Lung (tissue), 12 donors: ENCODE data around the gene PAM. TPM values are rescaled to one million over a fixed set of nuclear protein-coding genes. Genes with fewer than 3 reads are reported as not detected.

Experiments
- ATAC-seq: fragments of 200-7000 bp; cut with Tn5 transposase; one replicate; pipeline ENCODE4 v1.9.1; 2020; ENCODE audit warnings: moderate number of reproducible peaks; ENCODE audit not compliant: insufficient read depth, low FRiP score
- DNase-seq, 3 donors: peaks; one replicate each; pipeline ENCODE4 v3.0.0-alpha.2; 2013 to 2017
- H3K27ac ChIP-seq, 2 donors: one replicate each; pipeline ENCODE4 v1.5.1; 2013; ENCODE audit warnings: mild to moderate bottlenecking in 2 of 2, moderate library complexity in 2 of 2, control low read depth in 1 of 2, inconsistent platforms in 1 of 2, low read depth in 1 of 2, low read length in 1 of 2
- H3K27me3 ChIP-seq, 3 donors: one replicate each; pipeline ENCODE4 v1.5.1; 2013; ENCODE audit warnings: low read length in 2 of 3; ENCODE audit not compliant: control insufficient read depth in 3 of 3, insufficient read depth in 3 of 3
- H3K36me3 ChIP-seq, 4 donors: one replicate each; pipeline ENCODE4 v1.5.1; 2013; ENCODE audit warnings: low read length in 4 of 4, mild to moderate bottlenecking in 1 of 4, moderate library complexity in 1 of 4; ENCODE audit not compliant: control insufficient read depth in 4 of 4, insufficient read depth in 4 of 4
- H3K4me1 ChIP-seq, 5 donors: one replicate each; pipeline ENCODE4 v1.5.1; 2013; ENCODE audit warnings: low read length in 5 of 5, mild to moderate bottlenecking in 2 of 5, moderate library complexity in 1 of 5; ENCODE audit not compliant: control insufficient read depth in 5 of 5, insufficient read depth in 5 of 5
- H3K4me3 ChIP-seq: one replicate; pipeline ENCODE4 v1.5.1; 2013; ENCODE audit warnings: mild to moderate bottlenecking, control low read depth, moderate library complexity
- H3K9ac ChIP-seq, 2 donors: one replicate each; pipeline ENCODE4 v1.5.1; 2013; ENCODE audit warnings: low read length in 2 of 2, control low read depth in 1 of 2; ENCODE audit not compliant: insufficient read depth in 1 of 2
- H3K9me3 ChIP-seq, 4 donors: one replicate each; pipeline ENCODE4 v1.5.1; 2013; ENCODE audit warnings: low read length in 3 of 4, mild to moderate bottlenecking in 1 of 4, moderate library complexity in 1 of 4; ENCODE audit not compliant: control insufficient read depth in 4 of 4, insufficient read depth in 3 of 4
- WGBS, 2 donors: extraction: QIAGEN DNeasy Blood & Tissue Kit; methylation state at CpG; one replicate each; pipeline ENCODE4 v1.1.7; 2013; 5-methylcytosine and 5-hydroxymethylcytosine counted together
- polyA plus RNA-seq, 2 donors: library from polyadenylated mRNA; stranded (reverse); fragments of 200-250 nt; gene quantifications; one replicate each; pipeline ENCODE4 v1.2.1, GENCODE V29; 2013
- total RNA-seq, 2 donors: library from RNA; depleted of rRNA in 1 of 2; stranded (reverse); fragments of >200 nt in 1 of 2; gene quantifications; one replicate each; pipeline ENCODE4 v1.2.1, GENCODE V29; 2014 to 2021
- TF ChIP-seq, protein P1 (sequence below): IDR thresholded peaks from 2 replicates; pipeline ENCODE4 v1.5.1; 2012; ENCODE audit warnings: mild to moderate bottlenecking; ENCODE audit errors: control extremely low read depth, extremely low read depth
- donor health status: control.
- donor health status: control.
- donor health status: Bipolar disorder and iron deficiency.
- donor health status: healthy.
- donor health status: DM: yes; HTN: yes; CAD: no.

Gene PAM
- total and polyA plus RNA-seq, 4 donors, result 117 to 248 (median 151) TPM

GRCh38 chr5:102801371-102801770 is 46.3 kb downstream of the PAM start:
- Histone ChIP-seq H3K27ac (peak overlapping the region in 1 of 2 donors; percentile 21), H3K4me1 (peaks cover 2 to 28% (median 9%) of the 10 kb centered on the region in 5 donors), H3K9ac (no peak overlapping the region), H3K36me3 (no peaks in the 10 kb centered on the region), H3K27me3 (no peaks in the 10 kb centered on the region), H3K4me3 (no peak overlapping the region), H3K9me3 (no peaks in the 10 kb centered on the region)
- WGBS, 2 donors, result 11 to 42% methylated on average over 3 of the region's 3 CpGs
- DNase-seq (no peak), ATAC-seq (no peak)
- TF ChIP-seq, protein P1, sequence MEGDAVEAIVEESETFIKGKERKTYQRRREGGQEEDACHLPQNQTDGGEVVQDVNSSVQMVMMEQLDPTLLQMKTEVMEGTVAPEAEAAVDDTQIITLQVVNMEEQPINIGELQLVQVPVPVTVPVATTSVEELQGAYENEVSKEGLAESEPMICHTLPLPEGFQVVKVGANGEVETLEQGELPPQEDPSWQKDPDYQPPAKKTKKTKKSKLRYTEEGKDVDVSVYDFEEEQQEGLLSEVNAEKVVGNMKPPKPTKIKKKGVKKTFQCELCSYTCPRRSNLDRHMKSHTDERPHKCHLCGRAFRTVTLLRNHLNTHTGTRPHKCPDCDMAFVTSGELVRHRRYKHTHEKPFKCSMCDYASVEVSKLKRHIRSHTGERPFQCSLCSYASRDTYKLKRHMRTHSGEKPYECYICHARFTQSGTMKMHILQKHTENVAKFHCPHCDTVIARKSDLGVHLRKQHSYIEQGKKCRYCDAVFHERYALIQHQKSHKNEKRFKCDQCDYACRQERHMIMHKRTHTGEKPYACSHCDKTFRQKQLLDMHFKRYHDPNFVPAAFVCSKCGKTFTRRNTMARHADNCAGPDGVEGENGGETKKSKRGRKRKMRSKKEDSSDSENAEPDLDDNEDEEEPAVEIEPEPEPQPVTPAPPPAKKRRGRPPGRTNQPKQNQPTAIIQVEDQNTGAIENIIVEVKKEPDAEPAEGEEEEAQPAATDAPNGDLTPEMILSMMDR, result no peak

- peaks cover 2 to 33% (median 6%) of the 10 kb centered on the region in 5 donors for H3K4me1 ChIP-seq
- no peak overlapping the region for H3K27ac ChIP-seq
- H3K36me3 ChIP-seq, result no peaks in the 10 kb centered on the region
- H3K9me3 ChIP-seq, result no peaks in the 10 kb centered on the region
- H3K4me3 ChIP-seq, result no peak overlapping the region
- no peaks in the 10 kb centered on the region for H3K27me3 ChIP-seq
- DNase-seq (no peak), ATAC-seq (no peak)
- WGBS, 2 donors, result 58 to 76% methylated on average over 6 of the region's 6 CpGs
- no peak overlapping the region for H3K9ac ChIP-seq
- TF ChIP-seq, protein P1, result no peak
Measured at GRCh38 chr5:102802708-102803458, 47.8 kb downstream of the PAM start.

GRCh38 chr5:102807878-102808502 is 52.9 kb downstream of the PAM start:
- no peaks in the 10 kb centered on the region for H3K9me3 ChIP-seq
- TF ChIP-seq, protein P1, result no peak
- ATAC-seq, result no peak

More at GRCh38 chr5:102807878-102808502, 52.9 kb downstream of the PAM start:
- H3K27ac ChIP-seq, result peak overlapping the region in 1 of 2 donors; percentile 33
- WGBS, 2 donors, result 78 to 79% methylated on average over 7 of the region's 7 CpGs
- H3K4me1 ChIP-seq, result peaks cover 0 to 6% (median 0%) of the 10 kb centered on the region in 5 donors
- no peak overlapping the region for H3K9ac ChIP-seq
- H3K36me3 ChIP-seq, result no peaks in the 10 kb centered on the region
- H3K4me3 ChIP-seq, result no peak overlapping the region
- DNase-seq, result no peak
- H3K27me3 ChIP-seq, result no peaks in the 10 kb centered on the region
